BJ (cell line): ENCODE data around the gene ADAMTS17. TPM values are rescaled to one million over a fixed set of nuclear protein-coding genes. Genes with fewer than 3 reads are reported as not detected.

ENCODE experiments used
- CTCF ChIA-PET: fragments of 350-600 bp; formaldehyde crosslinking; extraction: SDS; loops from one replicate; lab custom pipeline; 2021; ENCODE audit warnings: antibody characterized with exemption, inconsistent platforms; lab: Yijun Ruan, JAX
- POLR2A ChIA-PET: fragments of 300-600 bp; sonication (Branson Sonifier 250); formaldehyde crosslinking; extraction: SDS; loops from one replicate; lab custom pipeline; 2021; ENCODE audit warnings: antibody characterized with exemption; lab: Charles Lee
- DNase-seq: peaks from one replicate; pipeline ENCODE4 v3.0.0-alpha.2; 2011; ENCODE audit warnings: low read depth
- H3K27me3 ChIP-seq: 2 replicates; pipeline ENCODE4 v1.6.0; 2011; ENCODE audit warnings: low read length; ENCODE audit not compliant: control insufficient read depth, insufficient read depth
- H3K36me3 ChIP-seq: 2 replicates; pipeline ENCODE4 v1.5.1; 2011; ENCODE audit warnings: low read length; ENCODE audit not compliant: control insufficient read depth, insufficient read depth
- H3K4me3 ChIP-seq: 2 replicates; pipeline ENCODE4 v1.5.1; 2011; ENCODE audit warnings: low read depth, mild to moderate bottlenecking, control low read depth, low read length
- polyA plus RNA-seq: library from polyadenylated mRNA; depleted of rRNA; stranded (reverse); fragments of >200 nt; gene quantifications from 2 replicates; pipeline ENCODE4 v1.2.3, GENCODE V29; 2011
- TF ChIP-seq, protein P1 (sequence below): IDR thresholded peaks from 2 replicates; pipeline ENCODE4 v1.5.1; 2011; ENCODE audit warnings: low read depth, mild to moderate bottlenecking, control low read depth, inconsistent platforms, low read length, moderate library complexity; ENCODE audit not compliant: insufficient read depth

The ADAMTS17 gene
- polyA plus RNA-seq, 1 experiment, result not detected

DNA sequence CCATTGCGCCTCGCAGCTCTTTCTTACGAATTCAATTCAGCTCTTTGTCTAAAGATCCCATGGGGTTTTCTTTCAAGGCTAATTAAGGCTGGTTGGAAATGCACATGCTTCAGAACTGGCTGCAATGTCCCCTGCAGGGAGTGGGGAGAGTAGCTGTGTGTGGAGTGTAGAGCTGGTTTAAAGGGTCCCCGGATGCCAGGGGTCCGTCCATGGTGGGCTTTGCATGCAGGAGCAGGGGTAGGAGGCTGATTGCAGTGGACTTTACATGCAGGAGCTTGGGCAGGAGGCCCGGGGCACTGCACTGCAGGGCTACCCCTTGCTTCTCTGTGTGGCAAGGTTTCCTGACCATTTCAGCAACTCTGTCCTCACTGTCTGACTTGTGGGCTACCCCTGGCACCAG is 346.9 kb downstream of the ADAMTS17 start:
- no peaks in the 10 kb centered on the region for H3K36me3 ChIP-seq
- TF ChIP-seq, protein P1, sequence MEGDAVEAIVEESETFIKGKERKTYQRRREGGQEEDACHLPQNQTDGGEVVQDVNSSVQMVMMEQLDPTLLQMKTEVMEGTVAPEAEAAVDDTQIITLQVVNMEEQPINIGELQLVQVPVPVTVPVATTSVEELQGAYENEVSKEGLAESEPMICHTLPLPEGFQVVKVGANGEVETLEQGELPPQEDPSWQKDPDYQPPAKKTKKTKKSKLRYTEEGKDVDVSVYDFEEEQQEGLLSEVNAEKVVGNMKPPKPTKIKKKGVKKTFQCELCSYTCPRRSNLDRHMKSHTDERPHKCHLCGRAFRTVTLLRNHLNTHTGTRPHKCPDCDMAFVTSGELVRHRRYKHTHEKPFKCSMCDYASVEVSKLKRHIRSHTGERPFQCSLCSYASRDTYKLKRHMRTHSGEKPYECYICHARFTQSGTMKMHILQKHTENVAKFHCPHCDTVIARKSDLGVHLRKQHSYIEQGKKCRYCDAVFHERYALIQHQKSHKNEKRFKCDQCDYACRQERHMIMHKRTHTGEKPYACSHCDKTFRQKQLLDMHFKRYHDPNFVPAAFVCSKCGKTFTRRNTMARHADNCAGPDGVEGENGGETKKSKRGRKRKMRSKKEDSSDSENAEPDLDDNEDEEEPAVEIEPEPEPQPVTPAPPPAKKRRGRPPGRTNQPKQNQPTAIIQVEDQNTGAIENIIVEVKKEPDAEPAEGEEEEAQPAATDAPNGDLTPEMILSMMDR, result no peak
- H3K27me3 ChIP-seq, result no peaks in the 10 kb centered on the region
- no peak for DNase-seq
- CTCF ChIA-PET, result interaction anchor here (0.7 kb wide), 1 partner anchor 81 kb away, joined by 4 read pairs; no protein-coding TSS in a partner anchor
- no peak overlapping the region for H3K4me3 ChIP-seq
- POLR2A ChIA-PET, result no interaction called here

DNA sequence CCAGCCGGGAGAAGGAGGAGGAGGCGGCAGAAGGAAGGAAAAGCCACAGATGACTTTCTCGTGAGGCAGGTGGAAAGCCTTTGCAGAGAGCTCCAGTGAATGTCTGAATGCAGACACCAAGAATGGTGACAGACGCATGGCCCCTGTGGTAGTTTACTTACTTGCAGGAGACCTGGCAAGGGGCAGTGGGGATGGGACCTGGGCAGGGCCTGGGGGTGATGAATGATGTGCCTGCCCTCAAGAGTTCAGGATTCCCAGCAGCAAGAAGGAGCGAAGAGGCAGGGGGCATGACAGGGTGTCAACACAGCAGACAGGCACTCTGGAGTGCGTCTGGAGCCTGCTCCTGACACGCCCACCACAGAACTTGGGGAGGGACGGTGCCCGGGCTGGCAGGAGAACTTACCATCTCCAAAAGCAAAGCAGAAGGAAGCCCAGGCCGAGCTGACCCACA is 348.1 kb downstream of the ADAMTS17 start:
- ChIA-PET POLR2A (no interaction called here), CTCF (no interaction called here)
- Histone ChIP-seq H3K36me3 (no peaks in the 10 kb centered on the region), H3K27me3 (no peaks in the 10 kb centered on the region), H3K4me3 (no peak overlapping the region)
- DNase-seq, result no peak
- TF ChIP-seq, protein P1, result no peak

DNA sequence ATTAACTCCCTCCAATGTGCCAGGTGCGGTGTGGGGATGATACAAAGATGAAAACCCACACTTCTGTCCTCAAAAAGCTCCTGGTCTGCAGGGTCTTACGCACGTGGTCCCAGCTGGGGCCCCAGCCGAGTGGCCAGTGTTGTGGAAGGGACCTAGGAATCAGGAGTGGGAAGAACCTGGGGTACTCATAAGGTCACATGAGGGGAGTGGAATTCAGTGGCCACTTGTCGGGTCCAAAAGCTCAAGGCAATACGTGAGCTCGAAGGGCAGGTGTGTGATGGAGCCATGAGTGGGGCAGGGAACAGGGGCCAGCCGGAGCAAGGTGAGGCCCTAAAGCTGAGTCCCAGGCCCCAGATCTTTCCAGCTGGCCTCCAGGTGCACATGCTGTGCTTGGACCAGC is 348.5 kb downstream of the ADAMTS17 start:
- CTCF ChIA-PET, result no interaction called here
- DNase-seq, result no peak
- Histone ChIP-seq H3K36me3 (no peaks in the 10 kb centered on the region), H3K4me3 (no peak overlapping the region), H3K27me3 (no peaks in the 10 kb centered on the region)
- POLR2A ChIA-PET, result no interaction called here
- TF ChIP-seq, protein P1, result no peak

DNA sequence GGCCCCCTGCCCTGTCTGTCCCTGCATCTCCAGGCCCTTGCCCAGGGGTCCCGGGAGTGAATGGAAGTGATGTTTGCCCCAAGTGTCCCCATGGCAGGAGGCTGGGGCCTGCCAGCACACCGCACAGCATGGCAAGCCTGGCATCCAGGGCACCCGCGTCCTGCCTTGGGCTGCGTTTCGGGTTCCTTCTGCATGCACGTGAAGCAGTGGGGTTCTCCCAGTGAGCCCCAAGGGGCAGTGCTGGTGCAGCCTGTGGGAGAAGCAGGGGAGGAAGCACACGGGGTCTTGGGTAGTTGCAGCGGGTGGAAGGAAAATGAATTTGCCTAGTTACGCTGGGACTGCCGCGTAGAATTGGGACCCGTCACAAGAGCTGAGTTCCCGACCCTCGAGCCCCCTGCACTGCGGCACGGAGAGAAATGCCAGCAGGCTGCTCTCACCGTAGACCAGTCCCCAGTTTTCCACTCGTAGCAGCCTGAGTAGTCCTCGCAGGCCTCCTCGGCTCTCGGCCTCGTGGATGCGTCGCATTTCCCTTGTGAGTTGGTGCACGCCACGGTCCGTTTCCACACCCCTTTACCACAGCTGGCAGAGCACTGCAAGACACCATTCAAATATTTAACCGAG is 349.1 kb downstream of the ADAMTS17 start:
- no peak for DNase-seq
- Histone ChIP-seq H3K36me3 (no peaks in the 10 kb centered on the region), H3K27me3 (no peaks in the 10 kb centered on the region), H3K4me3 (no peak overlapping the region)
- CTCF ChIA-PET, result no interaction called here
- TF ChIP-seq, protein P1, result no peak
- POLR2A ChIA-PET, result no interaction called here

DNA sequence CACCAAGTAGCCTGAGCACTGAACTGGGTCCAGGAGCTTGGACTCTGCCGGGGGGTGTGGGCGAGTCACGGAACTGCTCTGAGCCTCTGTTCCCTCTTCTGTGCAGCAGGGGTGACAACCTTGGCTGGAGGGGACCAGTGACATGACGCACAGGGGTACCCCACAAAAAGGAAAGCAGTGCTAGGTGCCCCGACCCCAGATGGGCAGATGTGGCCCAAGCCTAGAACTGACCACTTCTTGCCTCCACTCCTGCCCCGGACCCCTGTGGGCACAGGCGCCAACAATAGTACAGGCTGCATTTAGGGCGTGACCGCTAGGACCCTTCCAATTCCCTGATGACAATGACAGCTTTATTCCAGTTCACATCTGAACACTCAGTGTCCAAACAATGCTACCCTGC is 352.7 kb downstream of the ADAMTS17 start:
- CTCF ChIA-PET, result no interaction called here
- H3K36me3 ChIP-seq, result no peaks in the 10 kb centered on the region

More for the DNA sequence above, 352.7 kb downstream of the ADAMTS17 start:
- TF ChIP-seq, protein P1, result no peak
- POLR2A ChIA-PET, result no interaction called here
- Histone ChIP-seq H3K27me3 (no peaks in the 10 kb centered on the region), H3K4me3 (no peak overlapping the region)
- DNase-seq, result no peak
